ENCODE measurements around the gene HLCS. TPM values are rescaled to one million over a fixed set of nuclear protein-coding genes. Genes with fewer than 3 reads are reported as not detected.

The HLCS gene
- total and polyA plus RNA-seq, 2 donors from 2014 or later: 4.5 to 29.6 TPM

DNA sequence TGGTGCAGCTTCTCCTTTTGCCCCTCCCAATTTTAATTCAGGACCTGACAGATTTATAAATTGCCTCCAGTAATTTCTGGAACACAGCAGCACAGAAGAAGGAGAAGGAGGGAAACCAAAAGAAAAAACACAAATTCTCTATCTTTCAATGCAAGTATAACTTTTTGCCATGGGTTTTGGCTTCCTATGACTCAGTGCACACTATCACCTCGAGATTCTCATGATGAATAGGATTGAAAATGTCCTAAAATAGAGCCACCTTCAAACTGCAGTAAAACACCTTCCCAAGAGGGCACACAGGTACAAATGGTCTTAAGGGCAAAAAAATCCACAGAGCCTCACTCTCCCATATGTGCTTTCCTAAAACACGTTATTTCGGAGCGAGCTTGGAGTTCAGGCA is 113.6 kb downstream of the HLCS start:
- H3K27me3 ChIP-seq (ENCODE audit: control insufficient read depth, insufficient read depth, low read length): no peaks in the 10 kb centered on the region
- TF ChIP-seq, protein P1, sequence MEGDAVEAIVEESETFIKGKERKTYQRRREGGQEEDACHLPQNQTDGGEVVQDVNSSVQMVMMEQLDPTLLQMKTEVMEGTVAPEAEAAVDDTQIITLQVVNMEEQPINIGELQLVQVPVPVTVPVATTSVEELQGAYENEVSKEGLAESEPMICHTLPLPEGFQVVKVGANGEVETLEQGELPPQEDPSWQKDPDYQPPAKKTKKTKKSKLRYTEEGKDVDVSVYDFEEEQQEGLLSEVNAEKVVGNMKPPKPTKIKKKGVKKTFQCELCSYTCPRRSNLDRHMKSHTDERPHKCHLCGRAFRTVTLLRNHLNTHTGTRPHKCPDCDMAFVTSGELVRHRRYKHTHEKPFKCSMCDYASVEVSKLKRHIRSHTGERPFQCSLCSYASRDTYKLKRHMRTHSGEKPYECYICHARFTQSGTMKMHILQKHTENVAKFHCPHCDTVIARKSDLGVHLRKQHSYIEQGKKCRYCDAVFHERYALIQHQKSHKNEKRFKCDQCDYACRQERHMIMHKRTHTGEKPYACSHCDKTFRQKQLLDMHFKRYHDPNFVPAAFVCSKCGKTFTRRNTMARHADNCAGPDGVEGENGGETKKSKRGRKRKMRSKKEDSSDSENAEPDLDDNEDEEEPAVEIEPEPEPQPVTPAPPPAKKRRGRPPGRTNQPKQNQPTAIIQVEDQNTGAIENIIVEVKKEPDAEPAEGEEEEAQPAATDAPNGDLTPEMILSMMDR (IDR thresholded peaks at IDR 0.05; ENCODE audit: borderline replicate concordance, extremely low read depth, insufficient read depth): no peak
- no peaks in the 10 kb centered on the region for H3K9me3 ChIP-seq (ENCODE audit: control insufficient read depth in 2 of 3, insufficient read depth in 1 of 3, low read length in 3 of 3)
- no peak overlapping the region for H3K4me3 ChIP-seq (ENCODE audit: low read length in 3 of 3)
- H3K4me1 ChIP-seq (ENCODE audit: control insufficient read depth in 2 of 3, insufficient read depth in 2 of 3, low read depth in 1 of 3, low read length in 3 of 3): no peaks in the 10 kb centered on the region
- no peaks in the 10 kb centered on the region for H3K36me3 ChIP-seq (ENCODE audit: control insufficient read depth in 2 of 3, insufficient read depth in 3 of 3, low read length in 3 of 3)
- H3K9ac ChIP-seq (ENCODE audit: low read length in 3 of 3): no peak overlapping the region
- no peak for DNase-seq
- no peak for FAIRE-seq
- intact Hi-C loops (cut with DNase I): no loop called here
- H3K27ac ChIP-seq (ENCODE audit: low read depth in 2 of 2, low read length in 2 of 2): no peak overlapping the region

DNA sequence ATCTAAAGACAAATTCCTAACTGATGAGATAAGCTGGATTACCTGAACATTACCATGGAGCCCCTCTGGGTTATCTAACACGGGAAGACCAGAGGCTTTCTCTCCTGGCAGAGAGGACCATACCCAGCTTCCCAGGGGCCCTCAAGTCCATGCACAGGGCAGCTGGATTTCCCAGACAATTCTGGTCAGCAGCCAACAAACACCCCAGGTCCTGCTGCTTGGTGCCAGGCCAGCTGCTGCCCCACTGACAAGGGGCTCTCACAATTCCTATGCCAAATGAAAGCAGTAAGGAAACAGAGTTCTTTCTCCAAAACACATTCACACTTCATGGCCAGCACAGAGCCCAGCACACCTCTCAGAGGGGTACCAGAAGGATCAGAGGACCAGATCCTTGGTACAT is 114.2 kb downstream of the HLCS start:
- H3K9ac ChIP-seq (ENCODE audit: low read length in 3 of 3): no peak overlapping the region
- H3K4me1 ChIP-seq (ENCODE audit: control insufficient read depth in 2 of 3, insufficient read depth in 2 of 3, low read depth in 1 of 3, low read length in 3 of 3): no peaks in the 10 kb centered on the region
- H3K36me3 ChIP-seq (ENCODE audit: control insufficient read depth in 2 of 3, insufficient read depth in 3 of 3, low read length in 3 of 3): no peaks in the 10 kb centered on the region
- FAIRE-seq (no peak), DNase-seq (no peak)
- no peak overlapping the region for H3K4me3 ChIP-seq (ENCODE audit: low read length in 3 of 3)
- intact Hi-C loops (cut with DNase I): no loop called here
- TF ChIP-seq, protein P1 (IDR thresholded peaks at IDR 0.05; ENCODE audit: borderline replicate concordance, extremely low read depth, insufficient read depth): no peak
- no peaks in the 10 kb centered on the region for H3K27me3 ChIP-seq (ENCODE audit: control insufficient read depth, insufficient read depth, low read length)
- H3K9me3 ChIP-seq (ENCODE audit: control insufficient read depth in 2 of 3, insufficient read depth in 1 of 3, low read length in 3 of 3): no peaks in the 10 kb centered on the region
- no peak overlapping the region for H3K27ac ChIP-seq (ENCODE audit: low read depth in 2 of 2, low read length in 2 of 2)

DNA sequence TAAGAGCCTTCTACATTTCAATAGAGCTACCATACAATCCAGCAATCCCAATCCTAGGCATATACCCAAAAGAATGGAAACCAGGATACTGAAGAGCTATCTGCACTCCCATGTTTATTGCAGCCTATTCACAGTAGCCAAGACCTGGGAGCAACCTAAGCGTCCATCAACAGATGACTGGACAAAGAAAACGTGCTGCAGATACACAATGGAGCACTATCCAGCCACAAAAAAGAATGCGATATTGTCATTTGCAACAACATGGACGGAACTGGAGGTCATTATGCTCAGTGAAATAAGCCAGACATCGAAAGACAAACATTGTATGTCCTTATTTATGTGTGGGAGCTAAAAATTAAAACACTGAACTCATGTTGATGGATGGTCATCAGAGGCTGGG is 115.3 kb downstream of the HLCS start:
- TF ChIP-seq, protein P1 (IDR thresholded peaks at IDR 0.05; ENCODE audit: borderline replicate concordance, extremely low read depth, insufficient read depth): no peak
- no peak for DNase-seq
- Histone ChIP-seq H3K4me3 (ENCODE audit: low read length in 3 of 3) (no peak overlapping the region), H3K27ac (ENCODE audit: low read depth in 2 of 2, low read length in 2 of 2) (no peak overlapping the region), H3K36me3 (ENCODE audit: control insufficient read depth in 2 of 3, insufficient read depth in 3 of 3, low read length in 3 of 3) (no peaks in the 10 kb centered on the region), H3K9me3 (ENCODE audit: control insufficient read depth in 2 of 3, insufficient read depth in 1 of 3, low read length in 3 of 3) (no peaks in the 10 kb centered on the region), H3K27me3 (ENCODE audit: control insufficient read depth, insufficient read depth, low read length) (no peaks in the 10 kb centered on the region), H3K9ac (ENCODE audit: low read length in 3 of 3) (no peak overlapping the region), H3K4me1 (ENCODE audit: control insufficient read depth in 2 of 3, insufficient read depth in 2 of 3, low read depth in 1 of 3, low read length in 3 of 3) (peaks cover 0 to 5% (median 0%) of the 10 kb centered on the region in 3 donors)
- intact Hi-C loops (cut with DNase I): no loop called here
- FAIRE-seq: no peak

DNA sequence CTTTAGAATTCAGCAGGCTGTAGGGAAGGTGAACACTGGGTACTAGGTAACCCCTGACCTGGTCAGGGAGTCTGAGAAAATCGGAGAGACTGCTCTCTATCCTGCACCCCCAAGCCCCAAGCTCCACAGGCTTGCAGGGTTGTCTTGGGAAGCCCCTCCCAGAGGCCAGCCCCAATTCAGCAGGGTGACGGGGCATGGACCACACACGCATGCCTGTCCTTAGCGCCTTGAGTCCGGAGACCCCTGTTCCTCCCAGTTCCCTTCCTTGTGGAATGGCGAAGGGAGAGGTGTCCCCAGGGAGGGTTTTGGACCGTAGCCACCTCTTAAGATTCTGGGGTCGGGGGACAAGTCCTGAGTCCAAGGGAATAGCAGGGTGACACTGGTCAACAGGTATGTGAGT is 116.1 kb downstream of the HLCS start:
- peaks cover 0 to 5% (median 0%) of the 10 kb centered on the region in 3 donors for H3K4me1 ChIP-seq (ENCODE audit: control insufficient read depth in 2 of 3, insufficient read depth in 2 of 3, low read depth in 1 of 3, low read length in 3 of 3)
- H3K4me3 ChIP-seq (ENCODE audit: low read length in 3 of 3): no peak overlapping the region
- no peak overlapping the region for H3K9ac ChIP-seq (ENCODE audit: low read length in 3 of 3)
- H3K9me3 ChIP-seq (ENCODE audit: control insufficient read depth in 2 of 3, insufficient read depth in 1 of 3, low read length in 3 of 3): no peaks in the 10 kb centered on the region
- no peak for DNase-seq
- no peaks in the 10 kb centered on the region for H3K27me3 ChIP-seq (ENCODE audit: control insufficient read depth, insufficient read depth, low read length)
- no peak overlapping the region for H3K27ac ChIP-seq (ENCODE audit: low read depth in 2 of 2, low read length in 2 of 2)
- no peak for FAIRE-seq
- no peaks in the 10 kb centered on the region for H3K36me3 ChIP-seq (ENCODE audit: control insufficient read depth in 2 of 3, insufficient read depth in 3 of 3, low read length in 3 of 3)
- TF ChIP-seq, protein P1 (IDR thresholded peaks at IDR 0.05; ENCODE audit: borderline replicate concordance, extremely low read depth, insufficient read depth): no peak
- intact Hi-C loops (cut with DNase I): no loop called here
